ENCODE measurements around the gene EXOC2. TPM values are rescaled to one million over a fixed set of nuclear protein-coding genes. Genes with fewer than 3 reads are reported as not detected.

The EXOC2 gene
- polyA plus RNA-seq, 1 experiment: 16.0 TPM

GRCh38 chr6:586553-586952 lies 106.4 kb downstream of the EXOC2 start:
- CTCF ChIA-PET: interaction anchor here (1.3 kb wide), 1 partner anchor 398 kb away, joined by 3 read pairs; no protein-coding TSS in a partner anchor
- no peaks in the 10 kb centered on the region for H3K27me3 ChIP-seq (ENCODE audit: control insufficient read depth, insufficient read depth, low read length)
- H3K4me3 ChIP-seq (ENCODE audit: low read depth, low read length): no peak overlapping the region
- POLR2A ChIA-PET: no interaction called here
- TF ChIP-seq, protein P1, sequence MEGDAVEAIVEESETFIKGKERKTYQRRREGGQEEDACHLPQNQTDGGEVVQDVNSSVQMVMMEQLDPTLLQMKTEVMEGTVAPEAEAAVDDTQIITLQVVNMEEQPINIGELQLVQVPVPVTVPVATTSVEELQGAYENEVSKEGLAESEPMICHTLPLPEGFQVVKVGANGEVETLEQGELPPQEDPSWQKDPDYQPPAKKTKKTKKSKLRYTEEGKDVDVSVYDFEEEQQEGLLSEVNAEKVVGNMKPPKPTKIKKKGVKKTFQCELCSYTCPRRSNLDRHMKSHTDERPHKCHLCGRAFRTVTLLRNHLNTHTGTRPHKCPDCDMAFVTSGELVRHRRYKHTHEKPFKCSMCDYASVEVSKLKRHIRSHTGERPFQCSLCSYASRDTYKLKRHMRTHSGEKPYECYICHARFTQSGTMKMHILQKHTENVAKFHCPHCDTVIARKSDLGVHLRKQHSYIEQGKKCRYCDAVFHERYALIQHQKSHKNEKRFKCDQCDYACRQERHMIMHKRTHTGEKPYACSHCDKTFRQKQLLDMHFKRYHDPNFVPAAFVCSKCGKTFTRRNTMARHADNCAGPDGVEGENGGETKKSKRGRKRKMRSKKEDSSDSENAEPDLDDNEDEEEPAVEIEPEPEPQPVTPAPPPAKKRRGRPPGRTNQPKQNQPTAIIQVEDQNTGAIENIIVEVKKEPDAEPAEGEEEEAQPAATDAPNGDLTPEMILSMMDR (IDR thresholded peaks at IDR 0.05; ENCODE audit: insufficient read depth, low read depth, low read length): no peak
- DNase-seq (ENCODE audit: low read depth): no peak
- no peaks in the 10 kb centered on the region for H3K36me3 ChIP-seq (ENCODE audit: control insufficient read depth, insufficient read depth, low read length)

DNA sequence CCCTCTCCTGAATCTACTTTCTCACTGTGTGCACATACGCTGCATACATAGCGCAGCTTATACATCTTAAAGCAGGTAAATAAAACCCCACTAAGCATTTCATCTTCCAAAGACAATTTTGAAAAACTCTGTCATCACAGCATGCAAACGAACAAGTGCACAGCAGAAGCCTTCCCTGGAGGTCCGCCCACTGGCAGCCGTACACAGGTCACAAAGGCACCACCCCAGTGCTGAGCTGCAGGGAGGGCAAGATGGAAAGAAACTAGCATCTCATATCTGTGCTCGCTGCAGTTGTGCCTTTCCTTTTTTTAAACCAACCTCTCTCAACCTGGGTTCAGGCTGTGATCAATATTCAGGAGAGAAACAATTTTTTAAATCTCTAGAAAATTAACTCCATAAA lies 109.3 kb downstream of the EXOC2 start:
- ChIA-PET CTCF (interaction anchor here (0.9 to 2.7 kb wide), 3 partner anchors 9 to 813 kb away, joined by 3 to 18 read pairs (median 4); no protein-coding TSS in a partner anchor), POLR2A (interaction anchor here (0.7 kb wide), 1 partner anchor 171 kb away, joined by 3 read pairs; no protein-coding TSS in a partner anchor)
- Histone ChIP-seq H3K4me3 (ENCODE audit: low read depth, low read length) (no peak overlapping the region), H3K27me3 (ENCODE audit: control insufficient read depth, insufficient read depth, low read length) (no peaks in the 10 kb centered on the region), H3K36me3 (ENCODE audit: control insufficient read depth, insufficient read depth, low read length) (no peaks in the 10 kb centered on the region)
- TF ChIP-seq, protein P1 (IDR thresholded peaks at IDR 0.05; ENCODE audit: insufficient read depth, low read depth, low read length): no peak
- no peak for DNase-seq (ENCODE audit: low read depth)

- CTCF ChIA-PET: interaction anchor here (0.6 to 2.7 kb wide), 6 partner anchors 10 to 842 kb away, joined by 3 to 18 read pairs (median 4); no protein-coding TSS in a partner anchor
- no peaks in the 10 kb centered on the region for H3K36me3 ChIP-seq (ENCODE audit: control insufficient read depth, insufficient read depth, low read length)
- no peak overlapping the region for H3K4me3 ChIP-seq (ENCODE audit: low read depth, low read length)
- POLR2A ChIA-PET: interaction anchor here (0.7 kb wide), 1 partner anchor 172 kb away, joined by 3 read pairs; no protein-coding TSS in a partner anchor
- no peaks in the 10 kb centered on the region for H3K27me3 ChIP-seq (ENCODE audit: control insufficient read depth, insufficient read depth, low read length)
- TF ChIP-seq, protein P1 (IDR thresholded peaks at IDR 0.05; ENCODE audit: insufficient read depth, low read depth, low read length): no peak
- DNase-seq (ENCODE audit: low read depth): no peak
Observed at GRCh38 chr6:583116-583515, 109.8 kb downstream of the EXOC2 start.

DNA sequence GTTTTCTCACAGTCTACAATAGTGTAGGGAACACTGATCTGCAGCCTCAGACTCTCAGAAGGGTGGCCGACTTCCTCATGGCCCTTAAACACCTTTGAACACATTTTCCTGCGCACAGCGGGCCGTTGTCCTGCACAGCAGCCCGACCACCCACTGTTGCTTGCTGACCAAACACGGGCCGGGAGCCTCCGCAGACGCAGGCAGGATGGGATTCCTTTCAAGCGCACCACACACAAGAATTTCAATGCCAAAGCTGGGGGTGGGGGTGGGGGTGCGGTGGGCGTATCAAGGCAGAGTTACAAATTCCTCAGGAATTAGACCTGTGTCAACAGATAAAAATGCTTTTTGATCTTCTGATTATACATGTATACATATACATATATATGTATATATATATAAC lies 110.6 kb downstream of the EXOC2 start:
- ChIA-PET CTCF (interaction anchor here (0.7 to 2.7 kb wide), 4 partner anchors 10 to 842 kb away, joined by 3 to 18 read pairs (median 4); no protein-coding TSS in a partner anchor), POLR2A (no interaction called here)

DNA sequence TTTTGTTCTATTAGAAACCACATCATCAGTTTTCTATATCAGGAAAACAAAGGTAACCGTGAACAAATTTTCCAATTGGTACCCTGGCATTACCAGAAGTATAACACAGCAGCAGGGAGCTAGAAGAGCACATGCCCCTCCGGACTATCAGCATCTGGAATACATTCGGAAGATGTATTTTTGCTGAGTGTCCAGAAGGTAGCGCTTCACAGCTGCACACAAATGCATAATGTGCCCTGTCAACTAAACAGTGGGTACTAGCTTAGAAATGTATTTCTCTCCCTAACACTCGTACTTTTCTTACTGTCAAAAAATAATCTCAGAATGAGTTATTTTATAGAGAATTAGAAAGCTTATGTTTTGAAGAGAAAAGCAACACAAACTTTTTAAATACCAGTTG lies 113.6 kb downstream of the EXOC2 start:
- POLR2A ChIA-PET: no interaction called here
- no peak for DNase-seq (ENCODE audit: low read depth)
- H3K36me3 ChIP-seq (ENCODE audit: control insufficient read depth, insufficient read depth, low read length): no peaks in the 10 kb centered on the region
- no peak overlapping the region for H3K4me3 ChIP-seq (ENCODE audit: low read depth, low read length)
- no peaks in the 10 kb centered on the region for H3K27me3 ChIP-seq (ENCODE audit: control insufficient read depth, insufficient read depth, low read length)
- TF ChIP-seq, protein P1 (IDR thresholded peaks at IDR 0.05; ENCODE audit: insufficient read depth, low read depth, low read length): peak; percentile 62
- CTCF ChIA-PET: interaction anchor here (0.6 to 1.5 kb wide), 8 partner anchors 14 to 857 kb away, joined by 3 to 5 read pairs (median 4); no protein-coding TSS in a partner anchor

More for the DNA sequence above, 110.6 kb downstream of the EXOC2 start:
- H3K4me3 ChIP-seq (ENCODE audit: low read depth, low read length): no peak overlapping the region
- H3K36me3 ChIP-seq (ENCODE audit: control insufficient read depth, insufficient read depth, low read length): no peaks in the 10 kb centered on the region
- TF ChIP-seq, protein P1 (IDR thresholded peaks at IDR 0.05; ENCODE audit: insufficient read depth, low read depth, low read length): no peak
- DNase-seq (ENCODE audit: low read depth): no peak
- H3K27me3 ChIP-seq (ENCODE audit: control insufficient read depth, insufficient read depth, low read length): no peaks in the 10 kb centered on the region
